Transverse colon (tissue), 3 donors: ENCODE results near the gene COL6A5.

ENCODE experiments used
- POLR2A ChIP-seq: fragments of 450-650 bp; IDR thresholded peaks from one replicate; pipeline ENCODE4 v1.6.1; 2016; ENCODE audit warnings: antibody characterized with exemption, mild to moderate bottlenecking, moderate library complexity
- TF ChIP-seq, protein P1 (sequence below), 5 experiments: fragments of 200-600 bp in 3 of 5; fragments of 450-650 bp in 2 of 5; sonication (generic) in 3 of 5; IDR thresholded peaks; 1 replicate in 2 of 5; 2 replicates in 3 of 5; pipeline ENCODE4 v1.5.1; 2016 to 2017; ENCODE audit warnings: antibody characterized with exemption in 5 of 5, inconsistent platforms in 3 of 5, mild to moderate bottlenecking in 2 of 5, moderate library complexity in 1 of 5

DNA sequence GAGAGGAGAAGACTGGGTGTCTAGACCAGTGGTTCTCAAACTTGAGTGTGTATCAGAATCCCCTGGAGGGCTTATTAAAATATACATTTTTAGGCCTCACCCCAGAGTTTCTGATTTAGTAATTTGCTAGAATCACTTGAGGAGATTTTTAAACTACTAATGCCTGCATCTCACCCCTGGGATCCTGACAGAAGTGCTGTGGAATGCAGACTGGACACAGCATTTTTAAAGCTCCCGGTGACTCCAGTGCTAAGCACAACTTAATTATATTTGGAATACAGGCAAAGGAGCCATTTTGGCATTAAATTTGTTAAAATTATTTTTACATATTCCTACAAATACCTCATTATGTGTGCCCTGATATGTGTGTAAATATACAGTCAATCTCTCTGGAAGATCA lies 144.8 kb downstream of the COL6A5 start:
- TF ChIP-seq, protein P1, sequence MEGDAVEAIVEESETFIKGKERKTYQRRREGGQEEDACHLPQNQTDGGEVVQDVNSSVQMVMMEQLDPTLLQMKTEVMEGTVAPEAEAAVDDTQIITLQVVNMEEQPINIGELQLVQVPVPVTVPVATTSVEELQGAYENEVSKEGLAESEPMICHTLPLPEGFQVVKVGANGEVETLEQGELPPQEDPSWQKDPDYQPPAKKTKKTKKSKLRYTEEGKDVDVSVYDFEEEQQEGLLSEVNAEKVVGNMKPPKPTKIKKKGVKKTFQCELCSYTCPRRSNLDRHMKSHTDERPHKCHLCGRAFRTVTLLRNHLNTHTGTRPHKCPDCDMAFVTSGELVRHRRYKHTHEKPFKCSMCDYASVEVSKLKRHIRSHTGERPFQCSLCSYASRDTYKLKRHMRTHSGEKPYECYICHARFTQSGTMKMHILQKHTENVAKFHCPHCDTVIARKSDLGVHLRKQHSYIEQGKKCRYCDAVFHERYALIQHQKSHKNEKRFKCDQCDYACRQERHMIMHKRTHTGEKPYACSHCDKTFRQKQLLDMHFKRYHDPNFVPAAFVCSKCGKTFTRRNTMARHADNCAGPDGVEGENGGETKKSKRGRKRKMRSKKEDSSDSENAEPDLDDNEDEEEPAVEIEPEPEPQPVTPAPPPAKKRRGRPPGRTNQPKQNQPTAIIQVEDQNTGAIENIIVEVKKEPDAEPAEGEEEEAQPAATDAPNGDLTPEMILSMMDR (IDR thresholded peaks at IDR 0.05) = no peak
- TF ChIP-seq POLR2A = no peak
